Measurements from ENCODE around the gene DLD.
"Not testable (repeated sequence)": the region's sequence is repeated elsewhere in the genome, so short reads cannot be mapped to it uniquely, and the experiment has no call there.

DLD gene

DNA sequence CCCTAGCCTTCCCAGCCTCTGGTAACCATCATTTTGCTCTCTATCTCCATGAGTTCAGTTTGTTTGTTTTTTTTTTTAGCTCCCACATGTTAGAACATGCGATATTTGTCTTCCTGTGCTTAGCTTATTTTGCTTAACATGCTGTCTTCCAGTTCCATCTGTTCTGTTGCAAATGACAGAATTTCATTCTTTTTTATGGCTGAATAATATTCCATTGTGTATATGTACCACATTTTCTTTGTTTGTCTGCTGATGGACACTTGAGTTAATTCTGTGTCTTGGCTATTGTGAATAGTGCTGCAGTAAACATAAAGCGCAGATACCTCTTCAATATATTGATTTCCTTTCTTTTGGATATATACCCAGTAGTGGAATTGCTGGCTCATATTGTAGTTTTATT, 21.0 kb downstream of the DLD start:
- Mint-ChIP-seq H3K4me3 (no peak overlapping the region), H3K9me3 (no peaks in the 10 kb centered on the region), H3K4me1 (ENCODE audit: low read depth in 2 of 2) (peaks cover 12 to 27% of the 10 kb centered on the region in 2 donors), H3K36me3 (ENCODE audit: insufficient read depth) (peaks cover 75% of the 10 kb centered on the region), H3K27me3 (no peaks in the 10 kb centered on the region), H3K27ac (no peak overlapping the region)
- ATAC-seq (replicated peaks) (no peak), DNase-seq (no peak)

DNA sequence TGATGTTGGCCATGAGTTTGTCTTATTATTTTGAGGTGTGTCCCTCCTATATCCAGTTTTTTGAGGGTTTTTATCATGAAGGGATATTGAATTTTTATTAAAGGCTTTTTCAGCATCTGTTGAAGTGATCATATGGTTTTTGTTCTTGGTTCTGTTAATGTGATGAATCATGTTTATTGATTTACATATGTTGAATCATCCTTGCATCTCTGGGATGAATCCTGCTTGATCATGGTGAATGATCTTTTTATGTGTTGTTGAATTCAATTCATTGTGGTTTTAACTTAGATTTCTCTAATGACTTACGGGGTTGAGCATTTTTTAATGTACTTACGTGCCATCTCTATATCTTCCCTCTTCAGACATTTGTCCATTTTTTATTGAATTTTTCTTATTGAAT, 22.9 kb downstream of the DLD start:
- H3K36me3 Mint-ChIP-seq (ENCODE audit: insufficient read depth): peaks cover 75% of the 10 kb centered on the region
- no peaks in the 10 kb centered on the region for H3K27me3 Mint-ChIP-seq
- no peaks in the 10 kb centered on the region for H3K9me3 Mint-ChIP-seq
- H3K4me3 Mint-ChIP-seq: no peak overlapping the region
- DNase-seq: no peak
- no peak for ATAC-seq (replicated peaks)
- H3K27ac Mint-ChIP-seq: peak overlapping the region in 1 of 2 donors; percentile 44
- peaks cover 8 to 27% of the 10 kb centered on the region in 2 donors for H3K4me1 Mint-ChIP-seq (ENCODE audit: low read depth in 2 of 2)

DNA sequence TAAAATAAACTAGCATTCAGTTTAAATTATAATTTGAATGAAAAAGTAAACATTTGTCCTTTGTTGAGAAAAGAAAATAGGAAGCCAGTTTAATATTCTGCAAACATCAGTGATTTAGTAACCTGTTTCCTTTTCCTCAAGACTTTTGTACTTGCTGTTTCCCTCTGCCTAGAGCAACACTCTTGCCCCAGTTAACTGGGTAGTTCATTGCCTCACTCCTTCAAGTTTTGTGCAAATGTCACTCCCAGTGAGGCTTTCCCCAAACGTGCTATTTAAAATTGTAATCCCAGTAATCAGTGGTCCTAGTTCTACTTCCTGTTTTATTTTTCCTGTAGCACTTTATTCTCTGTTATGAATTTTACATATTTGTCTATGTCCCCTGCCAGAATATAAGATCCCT, 23.8 kb downstream of the DLD start:
- peaks cover 73% of the 10 kb centered on the region for H3K36me3 Mint-ChIP-seq (ENCODE audit: insufficient read depth)
- H3K4me3 Mint-ChIP-seq: no peak overlapping the region
- no peak overlapping the region for H3K27ac Mint-ChIP-seq
- DNase-seq: no peak
- no peaks in the 10 kb centered on the region for H3K9me3 Mint-ChIP-seq
- H3K27me3 Mint-ChIP-seq: no peaks in the 10 kb centered on the region
- H3K4me1 Mint-ChIP-seq (ENCODE audit: low read depth in 2 of 2): peaks cover 8 to 27% of the 10 kb centered on the region in 2 donors
- no peak for ATAC-seq (replicated peaks)

DNA sequence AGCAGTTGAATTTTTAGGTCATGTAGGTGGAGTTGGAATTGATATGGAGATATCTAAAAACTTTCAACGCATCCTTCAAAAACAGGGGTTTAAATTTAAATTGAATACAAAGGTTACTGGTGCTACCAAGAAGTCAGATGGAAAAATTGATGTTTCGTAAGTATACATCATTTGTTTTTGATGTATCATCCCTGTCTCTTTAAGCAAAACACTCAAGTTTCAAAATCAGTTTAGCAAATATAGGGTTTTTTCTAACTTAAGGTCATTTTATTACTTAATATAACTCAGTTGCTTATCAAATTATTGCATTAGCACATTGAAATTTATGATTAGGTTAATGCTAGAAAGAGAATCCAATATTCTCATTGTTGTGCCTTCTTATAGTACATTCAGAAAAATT, 24.6 kb downstream of the DLD start:
- no peak overlapping the region for H3K4me3 Mint-ChIP-seq
- H3K9me3 Mint-ChIP-seq: no peaks in the 10 kb centered on the region
- H3K36me3 Mint-ChIP-seq (ENCODE audit: insufficient read depth): peaks cover 73% of the 10 kb centered on the region
- no peak for ATAC-seq (replicated peaks)
- H3K27me3 Mint-ChIP-seq: no peaks in the 10 kb centered on the region
- no peak for DNase-seq
- no peak overlapping the region for H3K27ac Mint-ChIP-seq
- H3K4me1 Mint-ChIP-seq (ENCODE audit: low read depth in 2 of 2): peaks cover 8 to 27% of the 10 kb centered on the region in 2 donors

DNA sequence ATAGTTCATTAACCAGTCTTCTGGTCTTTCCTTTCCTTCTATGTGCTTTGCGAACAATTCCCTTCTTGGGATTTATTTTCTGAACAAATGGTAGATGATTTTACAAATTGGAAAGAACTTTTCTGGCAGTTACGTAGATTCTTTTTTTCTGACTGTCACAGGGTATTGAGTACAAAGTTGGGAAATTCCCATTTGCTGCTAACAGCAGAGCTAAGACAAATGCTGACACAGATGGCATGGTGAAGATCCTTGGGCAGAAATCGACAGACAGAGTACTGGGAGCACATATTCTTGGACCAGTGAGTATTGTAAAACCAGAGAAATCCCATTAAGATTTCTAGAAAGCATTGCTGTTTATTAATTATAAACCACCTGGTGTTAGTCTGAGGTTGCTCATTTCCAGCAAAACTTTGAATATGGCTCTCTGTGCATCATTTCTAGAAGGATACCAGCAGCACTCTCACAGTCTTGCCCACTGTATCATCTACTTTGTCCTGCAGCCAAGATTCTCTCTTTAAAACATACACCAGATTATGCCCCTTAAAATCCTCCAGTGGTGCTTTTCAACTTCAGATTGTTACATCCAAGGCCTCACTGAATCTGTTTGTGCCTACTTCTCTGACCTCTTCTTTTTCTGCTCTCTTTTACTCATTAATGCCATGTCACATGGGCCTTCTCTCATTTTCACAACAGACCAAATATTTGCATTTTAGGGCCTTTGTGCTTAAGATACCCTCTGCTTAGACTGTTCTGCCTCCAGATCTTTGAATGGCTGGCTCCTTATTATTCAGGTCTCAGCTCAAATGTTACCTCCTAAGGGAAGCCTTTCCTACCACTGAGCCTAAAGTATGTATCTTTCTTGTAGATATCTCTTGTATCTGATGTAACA, 27.0 kb downstream of the DLD start:
- Mint-ChIP-seq H3K27me3 (no peaks in the 10 kb centered on the region), H3K4me3 (no peak overlapping the region), H3K9me3 (no peaks in the 10 kb centered on the region), H3K27ac (no peak overlapping the region), H3K4me1 (ENCODE audit: low read depth in 2 of 2) (peaks cover 6 to 10% of the 10 kb centered on the region in 2 donors), H3K36me3 (ENCODE audit: insufficient read depth) (peaks cover 74% of the 10 kb centered on the region)
- DNase-seq (no peak), ATAC-seq (replicated peaks) (no peak)

DNA sequence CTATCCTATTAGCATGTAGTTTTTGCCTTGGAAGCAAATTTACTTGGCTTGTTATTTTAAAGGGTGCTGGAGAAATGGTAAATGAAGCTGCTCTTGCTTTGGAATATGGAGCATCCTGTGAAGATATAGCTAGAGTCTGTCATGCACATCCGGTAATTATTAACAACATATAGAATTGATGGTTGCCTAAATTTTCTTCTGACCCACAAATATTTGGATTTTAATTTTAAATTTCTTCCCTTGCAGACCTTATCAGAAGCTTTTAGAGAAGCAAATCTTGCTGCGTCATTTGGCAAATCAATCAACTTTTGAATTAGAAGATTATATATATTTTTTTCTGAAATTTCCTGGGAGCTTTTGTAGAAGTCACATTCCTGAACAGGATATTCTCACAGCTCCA, 28.0 kb downstream of the DLD start:
- Mint-ChIP-seq H3K27ac (no peak overlapping the region), H3K36me3 (ENCODE audit: insufficient read depth) (peaks cover 74% of the 10 kb centered on the region), H3K4me3 (no peak overlapping the region), H3K27me3 (no peaks in the 10 kb centered on the region), H3K9me3 (no peaks in the 10 kb centered on the region), H3K4me1 (ENCODE audit: low read depth in 2 of 2) (peaks cover under 1 to 4% of the 10 kb centered on the region in 2 donors)
- DNase-seq (no peak), ATAC-seq (replicated peaks) (no peak)

DNA sequence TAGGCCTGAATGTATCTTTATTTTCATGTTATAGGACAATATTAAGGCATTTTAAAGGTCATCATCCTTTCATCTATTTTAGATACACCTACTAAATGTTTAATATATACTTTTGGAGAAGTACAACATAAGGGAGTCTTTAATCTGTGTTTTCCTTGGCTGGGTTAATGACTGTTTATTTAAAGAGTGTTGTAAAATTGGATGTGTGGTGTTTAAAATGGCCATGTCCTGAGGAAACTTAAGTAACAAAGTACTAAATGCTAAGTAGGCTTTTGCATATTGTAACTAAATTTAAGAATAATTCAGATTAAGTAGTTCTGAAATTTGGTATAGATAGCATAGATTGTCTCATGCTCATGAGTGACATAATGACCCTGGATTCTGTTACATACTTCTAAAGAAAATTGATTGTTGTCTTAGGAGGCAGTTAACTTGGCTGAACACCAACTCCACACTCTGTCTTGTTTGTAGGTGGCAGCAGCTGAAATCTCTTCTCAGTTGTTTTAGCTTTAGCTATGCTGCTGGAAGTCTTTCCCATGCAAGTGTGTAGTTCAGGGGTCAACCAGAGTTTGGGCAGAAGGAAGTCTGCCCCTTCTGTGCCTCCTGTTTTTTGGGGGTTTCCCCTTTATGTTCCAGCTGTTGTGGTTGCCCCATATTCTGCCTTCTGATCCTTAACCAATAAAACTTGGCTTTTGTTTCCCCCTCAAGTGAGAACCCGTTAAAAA, 29.2 kb downstream of the DLD start:
- no peaks in the 10 kb centered on the region for H3K27me3 Mint-ChIP-seq
- peaks cover 68% of the 10 kb centered on the region for H3K36me3 Mint-ChIP-seq (ENCODE audit: insufficient read depth)
- no peaks in the 10 kb centered on the region for H3K9me3 Mint-ChIP-seq
- H3K4me3 Mint-ChIP-seq: no peak overlapping the region
- DNase-seq (no peak), ATAC-seq (replicated peaks) (peak; percentile 52)
- peak overlapping the region in 1 of 2 donors; percentile 55 for H3K27ac Mint-ChIP-seq
- peaks cover 5 to 8% of the 10 kb centered on the region in 2 donors for H3K4me1 Mint-ChIP-seq (ENCODE audit: low read depth in 2 of 2)

DNA sequence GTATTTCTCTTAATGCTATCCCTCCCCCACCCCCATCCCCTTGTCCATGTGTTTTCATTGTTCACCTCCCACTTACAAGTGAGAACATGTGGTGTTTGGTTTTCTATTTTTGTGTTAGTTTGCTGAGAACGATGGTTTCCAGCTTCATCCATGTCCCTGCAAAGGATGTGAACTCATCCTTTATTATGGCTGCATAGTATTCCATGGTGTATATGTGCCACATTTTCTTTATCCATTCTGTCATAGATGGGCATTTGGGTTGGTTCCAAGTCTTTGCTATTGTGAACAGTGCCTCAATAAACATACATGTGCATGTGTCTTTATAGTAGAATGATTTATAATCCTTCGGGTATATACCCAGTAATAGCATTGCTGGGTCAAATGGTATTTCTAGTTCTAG, 30.8 kb downstream of the DLD start:
- H3K27ac Mint-ChIP-seq; DNase-seq; H3K4me1 Mint-ChIP-seq (ENCODE audit: low read depth in 2 of 2); H3K9me3 Mint-ChIP-seq; H3K27me3 Mint-ChIP-seq; ATAC-seq (replicated peaks); H3K4me3 Mint-ChIP-seq: not testable (repeated sequence)
- peaks cover 53% of the 10 kb centered on the region for H3K36me3 Mint-ChIP-seq (ENCODE audit: insufficient read depth)

DNA sequence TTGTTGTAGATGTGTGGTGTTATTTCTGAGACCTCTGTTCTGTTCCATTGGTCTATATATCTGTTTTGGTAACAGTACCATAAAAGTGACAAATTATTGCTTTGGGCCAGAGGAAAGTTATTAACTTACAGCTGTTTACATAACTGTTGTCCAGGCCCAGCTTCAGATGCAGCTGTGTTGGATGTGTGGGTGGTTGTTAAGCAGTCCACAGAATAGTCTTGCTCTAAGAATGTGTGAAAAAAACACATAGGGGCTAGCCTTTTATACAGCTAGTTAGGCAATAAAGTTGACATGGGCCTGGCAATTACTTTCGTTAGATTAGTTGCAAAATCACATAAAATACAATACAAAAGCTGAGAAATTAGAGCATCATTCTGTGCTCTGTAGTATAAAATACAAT, 31.9 kb downstream of the DLD start:
- peaks cover 49% of the 10 kb centered on the region for H3K36me3 Mint-ChIP-seq (ENCODE audit: insufficient read depth)
- no peaks in the 10 kb centered on the region for H3K27me3 Mint-ChIP-seq
- no peaks in the 10 kb centered on the region for H3K9me3 Mint-ChIP-seq
- H3K27ac Mint-ChIP-seq: peak overlapping the region; percentile 13 to 29
- H3K4me3 Mint-ChIP-seq: no peak overlapping the region
- ATAC-seq (replicated peaks): no peak
- no peak for DNase-seq
- peaks cover 5 to 8% of the 10 kb centered on the region in 2 donors for H3K4me1 Mint-ChIP-seq (ENCODE audit: low read depth in 2 of 2)

DNA sequence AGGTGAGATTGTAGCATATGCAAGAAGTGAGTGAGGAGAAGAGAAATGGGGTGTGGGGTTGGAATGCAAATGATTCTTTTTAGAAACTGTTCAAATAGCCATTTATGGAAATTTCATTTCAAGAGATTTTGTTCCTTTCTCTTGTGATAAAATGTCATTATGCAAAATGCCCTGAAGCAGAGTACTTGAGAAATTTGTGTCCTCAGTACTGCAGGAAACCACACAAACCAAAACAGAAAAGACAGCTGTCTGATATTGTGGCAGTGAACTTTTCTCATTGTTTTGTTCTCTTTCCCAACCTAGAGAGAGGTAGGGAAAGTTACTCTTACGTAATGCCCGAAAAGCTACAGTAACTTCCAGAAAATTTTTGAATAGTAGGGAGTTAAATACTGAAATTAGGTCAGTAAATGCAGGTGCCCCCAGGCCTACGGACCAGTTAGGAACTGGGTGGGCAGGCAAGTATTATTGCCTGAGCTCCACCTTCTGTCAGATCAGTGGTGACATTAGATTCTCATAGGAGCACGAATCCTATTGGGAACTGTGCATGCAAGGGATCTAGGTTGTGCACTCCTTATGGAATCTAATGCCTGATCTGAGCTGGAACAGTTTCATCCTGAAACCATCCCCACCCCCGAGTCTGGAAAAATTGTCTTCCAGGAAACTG, 34.0 kb downstream of the DLD start:
- Mint-ChIP-seq H3K4me3 (no peak overlapping the region), H3K27me3 (no peaks in the 10 kb centered on the region), H3K27ac (no peak overlapping the region), H3K9me3 (no peaks in the 10 kb centered on the region), H3K36me3 (ENCODE audit: insufficient read depth) (peaks cover 30% of the 10 kb centered on the region), H3K4me1 (ENCODE audit: low read depth in 2 of 2) (peaks cover 5 to 8% of the 10 kb centered on the region in 2 donors)
- DNase-seq (no peak), ATAC-seq (replicated peaks) (peak; percentile 51)

DNA sequence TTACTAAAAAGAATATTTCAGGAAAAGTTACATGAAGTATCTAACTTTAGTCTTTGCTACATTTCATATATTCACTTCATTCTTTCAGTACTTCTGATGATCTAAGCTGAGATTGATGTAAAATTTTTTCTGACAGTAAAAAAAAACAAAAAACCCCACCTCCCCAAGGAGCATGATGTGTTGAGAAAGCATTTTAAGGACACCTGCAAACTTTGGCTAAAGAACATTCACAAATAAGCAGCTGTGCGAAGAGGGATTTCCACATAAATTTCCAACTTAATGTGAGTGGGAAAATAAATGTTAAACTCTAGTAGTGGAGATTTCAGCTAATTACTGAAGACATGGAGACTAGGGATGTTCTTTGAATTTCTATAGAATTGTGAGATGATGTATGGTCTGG, 35.5 kb downstream of the DLD start:
- Mint-ChIP-seq H3K4me3 (no peak overlapping the region), H3K4me1 (ENCODE audit: low read depth in 2 of 2) (peaks cover 5 to 8% of the 10 kb centered on the region in 2 donors), H3K27me3 (no peaks in the 10 kb centered on the region), H3K27ac (no peak overlapping the region), H3K36me3 (ENCODE audit: insufficient read depth) (peaks cover 15% of the 10 kb centered on the region), H3K9me3 (no peaks in the 10 kb centered on the region)
- DNase-seq (no peak), ATAC-seq (replicated peaks) (no peak)

DNA sequence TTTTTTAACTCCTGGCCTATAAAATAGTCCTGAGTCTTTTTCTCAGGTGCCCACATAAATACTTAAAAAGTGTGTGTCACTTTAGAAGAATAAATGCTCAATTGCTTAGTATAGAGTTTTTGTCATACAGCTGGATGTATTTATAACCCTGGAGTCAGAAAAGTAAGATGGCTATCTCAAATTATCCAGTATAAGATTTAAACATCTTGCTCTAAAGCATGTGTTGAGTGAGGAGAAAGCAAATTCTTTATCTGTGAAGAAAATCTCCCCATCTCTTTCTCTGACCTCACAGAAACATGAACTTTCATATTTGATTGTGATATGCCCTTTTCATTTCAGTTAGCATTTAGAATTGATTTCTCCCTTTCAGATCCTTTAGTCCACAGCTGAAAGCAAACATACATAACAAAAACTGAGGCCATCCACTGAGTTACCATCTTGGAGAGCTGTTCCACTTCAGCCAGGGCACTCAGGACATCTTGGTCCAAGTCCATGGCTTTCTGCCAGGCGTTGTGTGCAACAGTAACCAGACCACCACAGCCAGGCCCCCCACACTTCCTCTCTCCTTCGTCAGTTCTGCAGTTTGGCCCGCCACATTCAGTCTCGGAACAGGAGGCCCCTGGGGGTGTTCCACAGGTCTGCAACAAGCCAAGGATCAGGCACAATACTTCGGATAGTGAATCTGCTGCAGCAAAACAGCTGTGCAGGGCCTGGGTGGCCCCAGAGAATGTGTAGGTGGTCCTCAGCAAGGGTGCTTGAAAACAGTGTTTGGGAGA, 40.9 kb downstream of the DLD start:
- Mint-ChIP-seq H3K9me3 (no peaks in the 10 kb centered on the region), H3K4me3 (no peak overlapping the region), H3K27ac (no peak overlapping the region), H3K4me1 (ENCODE audit: low read depth in 2 of 2) (no peaks in the 10 kb centered on the region), H3K27me3 (no peaks in the 10 kb centered on the region), H3K36me3 (ENCODE audit: insufficient read depth) (peaks cover 8% of the 10 kb centered on the region)
- ATAC-seq (replicated peaks) (no peak), DNase-seq (no peak)

DNA sequence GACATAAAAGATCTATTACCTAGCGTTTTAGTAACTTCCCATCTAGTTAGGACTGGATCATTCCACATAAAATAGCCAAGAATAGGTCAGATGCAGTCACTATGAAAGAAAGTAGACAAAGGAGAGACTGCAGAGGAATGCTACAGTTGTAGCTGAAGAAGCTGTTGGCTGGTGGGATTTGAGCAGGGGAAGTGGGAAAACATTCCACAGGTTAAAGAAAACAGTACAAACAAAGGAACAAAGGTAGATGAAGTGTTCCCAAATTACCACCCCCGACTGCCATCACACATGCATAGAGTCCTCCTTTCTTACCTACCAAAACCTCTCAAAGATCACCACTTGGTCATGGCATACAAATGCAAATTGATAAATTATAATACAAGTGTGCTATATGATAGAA, 41.8 kb downstream of the DLD start:
- ATAC-seq (replicated peaks) (no peak), DNase-seq (no peak)
- Mint-ChIP-seq H3K36me3 (ENCODE audit: insufficient read depth) (peaks cover 2% of the 10 kb centered on the region), H3K4me1 (ENCODE audit: low read depth in 2 of 2) (no peaks in the 10 kb centered on the region), H3K4me3 (no peak overlapping the region), H3K9me3 (no peaks in the 10 kb centered on the region), H3K27me3 (no peaks in the 10 kb centered on the region), H3K27ac (peak overlapping the region; percentile 33 to 47)
